ENCODE results near the gene ARHGAP5.
"Not testable (repeated sequence)": the region's sequence is repeated elsewhere in the genome, so short reads cannot be mapped to it uniquely, and the experiment has no call there.

The ARHGAP5 gene

GRCh38 chr14:32104803-32105202 lies 27.7 kb downstream of the ARHGAP5 start:
- in situ Hi-C loops (cut with MboI; ENCODE audit: low pct_unique_long_range_greater_than_20kb, low sequenced_read_pairs) = no loop called here
- DNase-seq = no peak

GRCh38 chr14:32109676-32110547 lies 32.8 kb downstream of the ARHGAP5 start:
- DNase-seq = no peak
- in situ Hi-C loops (cut with MboI; ENCODE audit: low pct_unique_long_range_greater_than_20kb, low sequenced_read_pairs) = no loop called here

DNA sequence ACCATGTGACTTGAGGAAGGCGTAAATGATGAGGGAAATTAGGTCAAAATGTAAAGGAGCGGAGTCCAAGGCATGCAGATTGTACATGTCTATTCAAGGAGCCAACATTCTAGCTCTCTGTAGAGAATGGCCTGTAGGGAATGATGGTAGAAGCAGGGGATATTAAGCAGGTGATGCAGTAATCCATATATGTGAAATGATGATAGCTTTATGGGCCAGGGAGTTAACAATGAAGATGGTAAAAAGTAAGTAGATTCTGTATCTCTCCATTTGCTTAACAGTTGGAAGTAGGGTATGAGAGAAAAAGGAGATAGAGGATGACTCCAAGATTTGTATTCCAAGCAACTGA lies 33.4 kb downstream of the ARHGAP5 start:
- in situ Hi-C loops (cut with MboI; ENCODE audit: low pct_unique_long_range_greater_than_20kb, low sequenced_read_pairs) = no loop called here

DNA sequence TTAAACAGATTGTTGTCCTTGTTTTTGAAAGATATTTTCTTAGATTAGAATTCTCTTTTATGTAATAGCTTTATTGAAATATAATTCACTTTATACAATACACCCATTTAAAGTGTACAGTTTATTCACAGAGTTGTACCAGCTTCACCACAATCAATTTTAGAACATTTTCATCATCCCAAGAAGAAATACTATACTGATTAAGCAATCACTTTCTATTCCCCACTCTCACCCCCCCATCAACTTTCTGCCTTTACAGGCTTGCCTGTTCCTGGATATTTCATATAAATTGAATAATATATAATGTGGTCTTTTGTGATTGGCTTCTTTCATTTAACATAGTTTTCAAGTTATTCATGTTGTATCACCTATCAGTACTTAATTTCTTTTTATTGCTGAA lies 44.4 kb downstream of the ARHGAP5 start:
- DNase-seq = no peak
- in situ Hi-C loops (cut with MboI; ENCODE audit: low pct_unique_long_range_greater_than_20kb, low sequenced_read_pairs) = no loop called here

More for the DNA sequence above, 33.4 kb downstream of the ARHGAP5 start:
- no peak for DNase-seq

- in situ Hi-C loops (cut with MboI; ENCODE audit: low pct_unique_long_range_greater_than_20kb, low sequenced_read_pairs) = no loop called here
- no peak for DNase-seq
Observed at GRCh38 chr14:32121948-32122347, 44.8 kb downstream of the ARHGAP5 start.

GRCh38 chr14:32126899-32127730 lies 50.0 kb downstream of the ARHGAP5 start:
- in situ Hi-C loops (cut with MboI; ENCODE audit: low pct_unique_long_range_greater_than_20kb, low sequenced_read_pairs); DNase-seq: not testable (repeated sequence)

DNA sequence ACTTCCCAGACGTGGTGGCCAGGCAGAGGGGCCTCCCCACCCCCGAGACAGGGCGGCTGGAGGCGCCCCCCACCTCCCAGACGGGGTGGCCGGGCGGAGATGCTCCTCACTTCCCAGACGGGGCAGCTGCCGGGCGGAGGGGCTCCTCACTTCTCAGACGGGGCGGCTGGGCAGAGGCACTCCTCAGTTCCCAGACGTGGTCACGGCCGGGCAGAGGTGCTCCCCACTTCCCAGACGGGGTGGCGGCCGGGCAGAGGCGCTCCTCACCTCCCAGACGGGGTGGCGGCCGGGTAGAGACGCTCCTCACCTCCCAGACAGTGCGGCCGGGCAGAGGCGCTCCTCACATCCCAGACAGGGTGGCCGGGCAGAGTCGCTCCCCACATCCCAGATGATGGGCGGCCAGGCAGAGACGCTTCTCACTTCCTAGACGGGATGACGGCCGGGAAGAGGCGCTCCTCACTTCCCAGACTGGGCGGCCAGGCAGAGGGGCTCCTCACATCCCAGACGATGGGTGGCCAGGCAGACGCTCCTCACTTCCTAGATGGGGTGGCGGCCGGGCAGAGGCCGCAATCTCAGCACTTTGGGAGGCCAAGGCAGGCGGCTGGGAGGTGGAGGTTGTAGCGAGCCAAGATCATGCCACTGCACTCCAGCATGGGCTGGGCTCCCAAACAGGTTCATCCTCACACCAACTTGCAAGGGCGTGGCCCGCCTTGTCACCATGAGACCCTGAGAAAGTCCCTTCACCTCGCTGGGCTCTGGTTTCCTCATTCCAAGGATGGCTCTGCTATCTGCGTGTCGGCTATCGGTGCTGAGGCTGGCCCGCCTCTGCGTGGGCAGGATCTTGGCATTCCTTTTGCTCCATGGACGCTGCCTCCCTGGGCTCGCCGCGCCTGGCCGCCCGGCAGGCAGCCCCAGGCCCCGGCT lies 50.9 kb downstream of the ARHGAP5 start:
- in situ Hi-C loops (cut with MboI; ENCODE audit: low pct_unique_long_range_greater_than_20kb, low sequenced_read_pairs); DNase-seq: not testable (repeated sequence)

DNA sequence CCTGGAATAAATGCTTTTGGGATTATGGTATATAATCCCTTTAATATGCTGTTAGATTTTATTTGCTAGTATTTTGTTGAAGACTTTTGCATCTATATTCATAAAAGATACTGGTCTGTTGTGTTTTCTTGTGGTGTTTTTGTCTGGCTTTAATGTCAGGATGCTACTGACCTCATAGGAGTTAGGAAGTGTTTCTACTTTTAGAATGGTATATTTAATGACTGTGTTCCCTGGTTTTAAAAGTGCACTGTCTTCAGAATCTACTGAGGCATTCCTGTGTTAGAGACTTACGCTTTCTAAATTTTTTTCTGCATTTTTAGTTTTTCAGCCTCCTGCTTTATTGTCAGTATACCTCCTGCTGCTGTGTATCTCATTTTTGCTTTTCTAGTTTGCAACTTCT lies 51.6 kb downstream of the ARHGAP5 start:
- DNase-seq = no peak

GRCh38 chr14:32129124-32129523 lies 52.0 kb downstream of the ARHGAP5 start:
- no peak for DNase-seq

More for the DNA sequence above, 51.6 kb downstream of the ARHGAP5 start:
- in situ Hi-C loops (cut with MboI; ENCODE audit: low pct_unique_long_range_greater_than_20kb, low sequenced_read_pairs) = no loop called here

GRCh38 chr14:32131689-32132088 lies 54.6 kb downstream of the ARHGAP5 start:
- DNase-seq; in situ Hi-C loops (cut with MboI; ENCODE audit: low pct_unique_long_range_greater_than_20kb, low sequenced_read_pairs): not testable (repeated sequence)

More at GRCh38 chr14:32129124-32129523, 52.0 kb downstream of the ARHGAP5 start:
- in situ Hi-C loops (cut with MboI; ENCODE audit: low pct_unique_long_range_greater_than_20kb, low sequenced_read_pairs) = no loop called here

DNA sequence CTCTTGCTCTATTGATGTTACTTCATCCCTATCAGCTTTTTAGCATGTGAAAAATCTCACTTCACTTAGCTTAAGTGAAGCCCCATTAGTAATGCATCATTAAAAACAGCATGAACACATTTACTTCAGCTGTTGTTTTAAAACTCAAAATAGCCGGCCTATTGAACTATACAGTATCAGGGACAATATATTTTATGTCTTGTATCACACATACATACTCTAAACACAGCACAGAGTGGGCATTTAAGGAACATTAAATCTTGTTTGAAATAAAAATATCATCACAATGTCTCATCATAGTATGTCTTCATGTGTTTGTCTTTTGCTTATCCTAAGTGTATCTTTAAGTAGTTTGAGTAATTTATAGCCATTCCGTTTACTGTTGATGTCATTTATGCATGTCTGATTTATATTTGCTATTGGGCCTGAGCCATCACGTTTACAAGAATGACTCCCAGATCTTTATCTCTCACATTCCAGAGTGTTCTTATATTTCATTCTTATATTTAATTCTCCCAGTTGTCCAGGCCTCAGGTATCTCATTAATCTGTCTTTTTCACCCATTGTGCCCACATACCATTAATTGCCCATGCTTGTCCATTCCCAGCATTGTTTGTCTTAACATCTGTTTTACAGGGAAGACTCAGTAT lies 57.5 kb downstream of the ARHGAP5 start:
- in situ Hi-C loops (cut with MboI; ENCODE audit: low pct_unique_long_range_greater_than_20kb, low sequenced_read_pairs) = no loop called here

GRCh38 chr14:32136027-32136825 lies 59.1 kb downstream of the ARHGAP5 start:
- DNase-seq = no peak
- in situ Hi-C loops (cut with MboI; ENCODE audit: low pct_unique_long_range_greater_than_20kb, low sequenced_read_pairs) = no loop called here

More for the DNA sequence above, 57.5 kb downstream of the ARHGAP5 start:
- no peak for DNase-seq

DNA sequence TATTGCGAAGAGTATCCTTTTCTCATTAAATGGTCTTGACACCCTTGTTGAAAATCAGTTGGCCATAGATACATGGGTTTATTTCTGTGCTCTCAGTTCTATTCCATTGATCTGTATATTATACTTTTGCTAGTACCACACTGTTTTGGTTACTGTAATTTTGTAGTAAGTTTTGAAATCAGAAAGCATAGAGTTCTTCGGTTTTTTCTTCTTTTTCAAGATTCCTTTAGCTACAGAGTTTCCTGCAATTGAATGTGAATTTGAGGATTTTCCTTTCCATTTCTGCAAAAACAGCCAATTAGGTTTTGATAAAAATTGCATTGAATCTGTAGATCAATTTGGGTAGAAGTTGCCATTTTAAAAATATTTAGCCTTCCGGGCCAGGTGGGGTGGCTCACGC lies 60.2 kb downstream of the ARHGAP5 start:
- DNase-seq = no peak
- in situ Hi-C loops (cut with MboI; ENCODE audit: low pct_unique_long_range_greater_than_20kb, low sequenced_read_pairs) = no loop called here

GRCh38 chr14:32137892-32138291 lies 60.8 kb downstream of the ARHGAP5 start:
- no peak for DNase-seq
- in situ Hi-C loops (cut with MboI; ENCODE audit: low pct_unique_long_range_greater_than_20kb, low sequenced_read_pairs) = no loop called here

- in situ Hi-C loops (cut with MboI; ENCODE audit: low pct_unique_long_range_greater_than_20kb, low sequenced_read_pairs) = no loop called here
- DNase-seq = no peak
Observed at GRCh38 chr14:32142341-32142740, 65.2 kb downstream of the ARHGAP5 start.

- in situ Hi-C loops (cut with MboI; ENCODE audit: low pct_unique_long_range_greater_than_20kb, low sequenced_read_pairs) = no loop called here
- DNase-seq = no peak
Observed at GRCh38 chr14:32142754-32143437, 65.8 kb downstream of the ARHGAP5 start.

- in situ Hi-C loops (cut with MboI; ENCODE audit: low pct_unique_long_range_greater_than_20kb, low sequenced_read_pairs) = no loop called here
- no peak for DNase-seq
Observed at GRCh38 chr14:32150392-32150791, 73.3 kb downstream of the ARHGAP5 start.

Data from KBM-7 (cell line).